ENCODE measurements around the gene PDZK1.
"Not testable (repeated sequence)": the region's sequence is repeated elsewhere in the genome, so short reads cannot be mapped to it uniquely, and the experiment has no call there.

The PDZK1 gene

DNA sequence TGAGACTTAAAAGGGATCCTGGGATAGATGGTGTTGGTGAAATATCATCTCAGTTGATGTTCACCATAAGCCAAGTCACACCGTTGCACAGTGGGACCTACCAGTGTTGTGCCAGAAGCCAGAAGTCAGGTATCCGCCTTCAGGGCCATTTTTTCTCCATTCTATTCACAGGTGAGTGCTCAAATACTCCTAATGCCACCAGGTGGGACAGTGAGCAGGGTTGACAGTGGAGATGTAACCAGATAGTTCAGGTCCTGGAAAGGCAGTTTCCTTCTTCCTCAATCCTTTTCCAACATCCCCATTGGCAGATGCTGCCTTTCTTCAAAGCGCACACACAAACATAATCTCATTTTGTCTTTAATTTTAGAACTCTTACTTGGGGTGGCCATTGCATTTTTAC, 23.7 kb upstream of the PDZK1 start:
- no peak for DNase-seq (ENCODE audit: low spot score)
- in situ Hi-C loops (cut with MboI; ENCODE audit: low pct_unique_long_range_greater_than_20kb, low sequenced_read_pairs, unreplicated experiment), result loop anchor here (25.0 kb wide), 1 partner anchor 144 kb away; no protein-coding TSS in a partner anchor
- TF ChIP-seq CTCF (IDR thresholded peaks at IDR 0.05; ENCODE audit: extremely low read depth, insufficient read depth, missing control alignments), result no peak

DNA sequence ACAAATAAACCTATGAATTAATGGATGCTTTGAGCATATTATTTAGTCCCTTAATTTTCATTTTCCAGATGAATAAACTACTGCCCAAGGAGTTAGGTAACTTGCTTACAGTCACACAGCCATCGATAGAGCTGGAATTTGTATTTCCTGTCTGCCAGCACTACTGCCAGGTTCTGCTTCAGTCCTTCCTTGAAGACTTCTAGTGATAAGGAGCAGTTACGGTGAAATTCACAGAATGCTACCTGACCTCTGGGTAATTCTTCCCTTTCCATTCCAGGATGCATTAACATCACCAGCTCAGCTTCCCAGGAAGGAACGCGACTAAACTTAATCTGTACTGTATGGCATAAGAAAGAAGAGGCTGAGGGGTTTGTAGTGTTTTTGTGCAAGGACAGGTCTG, 23.3 kb upstream of the PDZK1 start:
- no peak for DNase-seq (ENCODE audit: low spot score)
- in situ Hi-C loops (cut with MboI; ENCODE audit: low pct_unique_long_range_greater_than_20kb, low sequenced_read_pairs, unreplicated experiment), result loop anchor here (25.0 kb wide), 1 partner anchor 143 kb away; no protein-coding TSS in a partner anchor
- no peak for TF ChIP-seq CTCF (IDR thresholded peaks at IDR 0.05; ENCODE audit: extremely low read depth, insufficient read depth, missing control alignments)

GRCh38 chr1:145729666-145730436, 22.7 kb upstream of the PDZK1 start:
- TF ChIP-seq CTCF (IDR thresholded peaks at IDR 0.05; ENCODE audit: extremely low read depth, insufficient read depth, missing control alignments), result no peak
- in situ Hi-C loops (cut with MboI; ENCODE audit: low pct_unique_long_range_greater_than_20kb, low sequenced_read_pairs, unreplicated experiment), result loop anchor here (25.0 kb wide), 1 partner anchor 143 kb away; no protein-coding TSS in a partner anchor

GRCh38 chr1:145729196-145729595, 22.0 kb upstream of the PDZK1 start:
- no peak for TF ChIP-seq CTCF (IDR thresholded peaks at IDR 0.05; ENCODE audit: extremely low read depth, insufficient read depth, missing control alignments)
- in situ Hi-C loops (cut with MboI; ENCODE audit: low pct_unique_long_range_greater_than_20kb, low sequenced_read_pairs, unreplicated experiment), result loop anchor here (25.0 kb wide), 1 partner anchor 142 kb away; no protein-coding TSS in a partner anchor
- no peak for DNase-seq (ENCODE audit: low spot score)

More at GRCh38 chr1:145729666-145730436, 22.7 kb upstream of the PDZK1 start:
- DNase-seq (ENCODE audit: low spot score), result no peak

DNA sequence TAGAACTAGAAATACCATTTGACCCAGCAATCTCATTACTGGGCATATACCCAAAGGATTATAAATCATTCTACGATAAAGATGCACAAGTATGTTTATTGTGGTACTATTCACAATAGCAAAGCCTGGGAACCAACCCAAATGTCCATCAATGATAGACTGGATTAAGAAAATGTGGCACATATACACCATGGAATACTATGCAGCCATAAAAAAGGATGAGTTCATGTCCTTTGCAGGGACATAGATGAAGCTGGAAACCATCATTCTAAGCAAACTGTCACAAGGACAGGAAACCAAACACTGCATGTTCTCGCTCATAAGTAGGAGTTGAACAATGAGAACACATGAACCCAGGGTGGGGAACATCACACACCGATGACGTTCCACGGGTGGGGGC, 19.0 kb upstream of the PDZK1 start:
- in situ Hi-C loops (cut with MboI; ENCODE audit: low pct_unique_long_range_greater_than_20kb, low sequenced_read_pairs, unreplicated experiment), result loop anchor here (25.0 kb wide), 1 partner anchor 139 kb away; no protein-coding TSS in a partner anchor
- not testable (repeated sequence) for DNase-seq (ENCODE audit: low spot score)

DNA sequence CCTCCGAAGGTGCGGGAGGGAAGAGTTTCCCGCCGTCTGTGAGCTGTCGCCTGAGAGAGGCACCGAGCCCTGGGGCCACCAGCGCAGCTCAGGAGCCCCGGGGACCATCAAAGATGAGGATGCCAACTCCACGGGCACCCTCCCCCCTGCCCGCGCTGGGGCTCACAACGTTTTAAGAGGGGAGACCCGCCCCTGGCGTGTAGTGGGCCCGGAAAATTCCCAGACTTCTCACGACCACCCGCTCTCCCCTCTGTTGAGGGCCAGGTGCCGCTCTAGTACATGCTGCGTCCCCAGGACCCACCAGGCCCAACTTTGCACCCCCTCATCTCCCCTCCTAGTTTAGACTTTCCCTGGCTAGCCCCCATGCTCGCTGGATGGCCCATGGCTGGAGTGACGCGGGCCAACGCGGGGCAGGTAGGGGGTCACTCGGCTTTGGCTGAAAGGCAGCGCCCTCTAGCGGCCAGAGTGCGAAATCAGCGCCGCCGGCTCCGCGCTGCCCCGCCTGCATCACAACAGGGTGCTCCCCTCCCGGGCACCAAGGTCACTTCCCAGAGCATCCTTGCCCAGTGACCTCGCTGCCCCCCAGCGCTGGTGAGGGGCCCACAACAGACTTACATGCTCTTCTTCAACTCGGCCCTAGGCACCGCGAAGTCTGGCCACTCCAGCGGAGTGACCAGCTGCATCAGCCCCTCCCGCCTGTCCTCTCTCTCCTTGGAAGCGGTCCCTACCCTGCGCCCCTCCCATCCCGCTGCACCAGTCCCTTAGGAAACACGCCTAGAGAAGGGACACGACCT, 13.9 kb upstream of the PDZK1 start:
- peak; percentile 95 for TF ChIP-seq CTCF (IDR thresholded peaks at IDR 0.05; ENCODE audit: extremely low read depth, insufficient read depth, missing control alignments)
- in situ Hi-C loops (cut with MboI; ENCODE audit: low pct_unique_long_range_greater_than_20kb, low sequenced_read_pairs, unreplicated experiment), result no loop called here
- peak; percentile 71 for DNase-seq (ENCODE audit: low spot score)

GRCh38 chr1:145720556-145720877, 13.3 kb upstream of the PDZK1 start:
- in situ Hi-C loops (cut with MboI; ENCODE audit: low pct_unique_long_range_greater_than_20kb, low sequenced_read_pairs, unreplicated experiment), result no loop called here
- DNase-seq (ENCODE audit: low spot score), result no peak
- no peak for TF ChIP-seq CTCF (IDR thresholded peaks at IDR 0.05; ENCODE audit: extremely low read depth, insufficient read depth, missing control alignments)

Measured in GM13977 (cell line).